ENCODE results near the gene TMTC1.

DNA sequence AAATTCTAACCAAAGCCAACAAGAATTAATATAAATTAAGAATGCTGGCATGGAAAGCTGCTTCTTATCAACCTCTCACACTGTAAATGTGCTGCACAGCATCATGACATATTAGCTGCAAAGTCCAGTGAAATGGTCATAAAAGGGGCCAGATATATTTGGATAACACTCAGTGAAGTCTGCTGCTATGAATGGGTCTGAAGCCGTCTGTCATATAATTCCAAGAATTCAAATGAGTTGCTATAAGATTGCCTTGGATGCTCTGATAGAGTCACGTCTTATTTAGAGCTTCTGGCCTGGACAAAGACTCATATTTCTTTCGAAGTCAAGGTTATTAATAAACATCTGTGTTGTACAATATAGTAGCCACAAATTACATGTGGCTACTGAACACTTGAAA is 231.9 kb downstream of the TMTC1 start:
- TF ChIP-seq, protein P1, sequence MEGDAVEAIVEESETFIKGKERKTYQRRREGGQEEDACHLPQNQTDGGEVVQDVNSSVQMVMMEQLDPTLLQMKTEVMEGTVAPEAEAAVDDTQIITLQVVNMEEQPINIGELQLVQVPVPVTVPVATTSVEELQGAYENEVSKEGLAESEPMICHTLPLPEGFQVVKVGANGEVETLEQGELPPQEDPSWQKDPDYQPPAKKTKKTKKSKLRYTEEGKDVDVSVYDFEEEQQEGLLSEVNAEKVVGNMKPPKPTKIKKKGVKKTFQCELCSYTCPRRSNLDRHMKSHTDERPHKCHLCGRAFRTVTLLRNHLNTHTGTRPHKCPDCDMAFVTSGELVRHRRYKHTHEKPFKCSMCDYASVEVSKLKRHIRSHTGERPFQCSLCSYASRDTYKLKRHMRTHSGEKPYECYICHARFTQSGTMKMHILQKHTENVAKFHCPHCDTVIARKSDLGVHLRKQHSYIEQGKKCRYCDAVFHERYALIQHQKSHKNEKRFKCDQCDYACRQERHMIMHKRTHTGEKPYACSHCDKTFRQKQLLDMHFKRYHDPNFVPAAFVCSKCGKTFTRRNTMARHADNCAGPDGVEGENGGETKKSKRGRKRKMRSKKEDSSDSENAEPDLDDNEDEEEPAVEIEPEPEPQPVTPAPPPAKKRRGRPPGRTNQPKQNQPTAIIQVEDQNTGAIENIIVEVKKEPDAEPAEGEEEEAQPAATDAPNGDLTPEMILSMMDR (IDR thresholded peaks at IDR 0.05), result no peak
- no peak for TF ChIP-seq POLR2A (IDR thresholded peaks at IDR 0.05; ENCODE audit: low read depth)
